ENCODE measurements around the gene PEBP1. TPM values are rescaled to one million over a fixed set of nuclear protein-coding genes. Genes with fewer than 3 reads are reported as not detected.

PEBP1 gene
- total RNA-seq = 220 and 236 TPM in 2 replicates

GRCh38 chr12:118135788-118136558 lies at the start of gene PEBP1:
PEBP1 (plus strand) TSS chr12:118136124; CDS start chr12:118136210, 86 bp downstream.

GRCh38 chr12:118103601-118104382 lies 32.1 kb upstream of the PEBP1 start, which contains the start of gene VSIG10:
VSIG10 (minus strand) TSS chr12:118104011; CDS start chr12:118103671, 340 bp downstream.

Other genes starting within 250 kb of the PEBP1 start
- gene KSR2, start 167.1 kb upstream of the PEBP1 start, total RNA-seq = not detected in 2 replicates
- gene RFC5, start 119.4 kb upstream of the PEBP1 start, total RNA-seq = 8.4 and 10.1 TPM in 2 replicates
- 65.3 and 80.4 TPM in 2 replicates for gene WSB2, start 74.9 kb upstream of the PEBP1 start, total RNA-seq
- 15.3 and 21.6 TPM in 2 replicates for gene VSIG10, start 32.1 kb upstream of the PEBP1 start, total RNA-seq
- gene TAOK3, start 236.8 kb downstream of the PEBP1 start, total RNA-seq = 33.5 and 34.5 TPM in 2 replicates
- gene SUDS3, start 240.4 kb downstream of the PEBP1 start, total RNA-seq = 24.6 and 37.5 TPM in 2 replicates